Measurements from ENCODE around the gene SOX5.
"Not testable (repeated sequence)": the region's sequence is repeated elsewhere in the genome, so short reads cannot be mapped to it uniquely, and the experiment has no call there.

SOX5 gene

DNA sequence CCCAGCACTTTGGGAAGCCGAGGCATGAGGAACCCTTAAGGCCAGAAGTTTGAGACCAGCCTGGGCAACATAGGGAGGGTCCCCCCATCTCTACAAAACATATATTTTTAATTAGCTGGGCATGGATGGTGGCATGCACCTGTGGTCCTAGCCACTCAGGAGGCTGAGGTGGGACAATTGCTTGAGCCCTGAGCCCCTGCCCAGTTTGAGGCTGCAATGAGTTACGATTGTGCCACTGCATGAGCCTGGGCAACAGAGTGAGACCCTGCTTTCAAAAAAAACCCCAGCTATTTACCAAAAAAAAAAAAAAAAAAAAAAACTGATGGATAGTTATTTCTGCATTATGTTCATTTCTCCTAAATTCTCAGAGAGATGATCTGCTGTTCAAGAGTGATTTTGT, 230.0 kb downstream of the SOX5 start:
- no peak overlapping the region for H3K4me3 Mint-ChIP-seq
- no peak for ATAC-seq
- no peaks in the 10 kb centered on the region for H3K27me3 Mint-ChIP-seq
- H3K9me3 Mint-ChIP-seq = peaks cover 0 to 5% of the 10 kb centered on the region in 2 donors
- DNase-seq = no peak
- H3K4me1 Mint-ChIP-seq = no peaks in the 10 kb centered on the region
- no peak overlapping the region for H3K27ac Mint-ChIP-seq

DNA sequence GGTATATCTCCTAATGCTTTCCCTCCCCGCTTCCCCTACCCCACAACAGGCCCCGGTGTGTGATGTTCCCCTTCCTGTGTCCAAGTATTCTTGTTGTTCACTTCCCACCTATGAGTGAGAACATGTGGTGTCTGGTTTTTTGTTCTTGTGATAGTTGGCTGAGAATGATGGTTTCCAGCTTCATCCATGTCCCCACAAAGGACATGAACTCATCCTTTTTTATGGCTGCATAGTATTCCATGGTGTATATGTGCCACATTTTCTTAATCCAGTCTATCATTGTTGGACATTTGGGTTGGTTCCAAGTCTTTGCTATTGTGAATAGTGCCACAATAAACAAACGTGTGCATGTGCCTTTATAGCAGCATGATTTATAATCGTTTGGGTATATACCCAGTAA, 239.1 kb downstream of the SOX5 start:
- not testable (repeated sequence) for H3K4me3 Mint-ChIP-seq, ATAC-seq, H3K9me3 Mint-ChIP-seq, DNase-seq, H3K4me1 Mint-ChIP-seq, H3K27ac Mint-ChIP-seq, H3K27me3 Mint-ChIP-seq

DNA sequence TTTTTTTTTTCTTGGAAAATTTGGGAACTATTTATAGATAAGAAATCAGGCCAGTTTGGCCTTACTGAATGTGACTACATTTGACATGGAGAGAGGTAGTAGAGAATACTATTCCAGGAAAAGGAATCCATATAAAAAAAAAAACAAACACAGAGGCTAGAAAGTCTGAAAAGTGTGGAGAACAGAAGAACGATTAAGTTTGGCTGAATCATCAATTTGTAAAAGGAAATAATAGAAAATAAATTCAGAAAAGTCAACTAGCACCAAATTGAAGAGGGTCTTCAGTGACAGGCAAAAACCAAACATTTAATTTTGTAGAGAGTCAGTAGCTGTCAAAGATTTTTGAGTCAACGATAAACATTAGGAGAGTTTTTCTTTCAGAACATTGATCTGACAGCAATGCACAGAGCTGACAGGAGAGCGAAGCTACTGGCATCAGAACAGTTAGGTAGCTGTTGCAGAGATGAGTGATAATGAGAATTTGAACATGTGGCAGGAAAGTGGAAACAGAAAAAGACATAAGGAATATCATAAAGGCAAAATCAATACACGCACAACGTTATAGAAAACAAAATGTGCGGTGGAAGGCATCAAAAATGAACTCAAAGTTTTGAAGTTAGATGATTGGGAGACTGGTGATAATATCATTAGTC, 241.2 kb downstream of the SOX5 start:
- no peaks in the 10 kb centered on the region for H3K27me3 Mint-ChIP-seq
- ATAC-seq = no peak
- DNase-seq = no peak

DNA sequence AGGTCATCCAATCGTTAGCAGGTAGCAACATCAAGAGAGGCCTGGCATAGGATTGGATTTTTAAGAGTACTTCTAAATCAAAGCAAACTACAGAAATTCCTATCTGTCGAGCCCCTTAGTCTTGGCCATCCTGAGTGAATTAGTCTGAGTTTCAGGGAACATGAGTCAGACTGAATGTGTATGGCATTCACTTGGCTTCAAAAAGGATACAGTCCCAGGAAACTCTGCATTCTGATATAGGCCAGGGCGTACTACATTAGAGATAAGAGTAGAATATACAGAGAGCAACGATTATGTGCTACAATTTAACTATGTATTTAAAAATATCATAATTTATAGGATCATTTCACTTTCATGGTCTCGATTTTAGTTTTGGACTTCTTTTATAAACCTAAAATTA, 242.2 kb downstream of the SOX5 start:
- H3K4me3 Mint-ChIP-seq = no peak overlapping the region
- no peaks in the 10 kb centered on the region for H3K4me1 Mint-ChIP-seq
- no peak overlapping the region for H3K27ac Mint-ChIP-seq
- ATAC-seq (no peak), DNase-seq (no peak)
- no peaks in the 10 kb centered on the region for H3K27me3 Mint-ChIP-seq
- H3K9me3 Mint-ChIP-seq = no peaks in the 10 kb centered on the region

More for the DNA sequence above, 241.2 kb downstream of the SOX5 start:
- Mint-ChIP-seq H3K4me3 (no peak overlapping the region), H3K9me3 (peaks cover 0 to 5% of the 10 kb centered on the region in 2 donors), H3K4me1 (no peaks in the 10 kb centered on the region), H3K27ac (no peak overlapping the region)

DNA sequence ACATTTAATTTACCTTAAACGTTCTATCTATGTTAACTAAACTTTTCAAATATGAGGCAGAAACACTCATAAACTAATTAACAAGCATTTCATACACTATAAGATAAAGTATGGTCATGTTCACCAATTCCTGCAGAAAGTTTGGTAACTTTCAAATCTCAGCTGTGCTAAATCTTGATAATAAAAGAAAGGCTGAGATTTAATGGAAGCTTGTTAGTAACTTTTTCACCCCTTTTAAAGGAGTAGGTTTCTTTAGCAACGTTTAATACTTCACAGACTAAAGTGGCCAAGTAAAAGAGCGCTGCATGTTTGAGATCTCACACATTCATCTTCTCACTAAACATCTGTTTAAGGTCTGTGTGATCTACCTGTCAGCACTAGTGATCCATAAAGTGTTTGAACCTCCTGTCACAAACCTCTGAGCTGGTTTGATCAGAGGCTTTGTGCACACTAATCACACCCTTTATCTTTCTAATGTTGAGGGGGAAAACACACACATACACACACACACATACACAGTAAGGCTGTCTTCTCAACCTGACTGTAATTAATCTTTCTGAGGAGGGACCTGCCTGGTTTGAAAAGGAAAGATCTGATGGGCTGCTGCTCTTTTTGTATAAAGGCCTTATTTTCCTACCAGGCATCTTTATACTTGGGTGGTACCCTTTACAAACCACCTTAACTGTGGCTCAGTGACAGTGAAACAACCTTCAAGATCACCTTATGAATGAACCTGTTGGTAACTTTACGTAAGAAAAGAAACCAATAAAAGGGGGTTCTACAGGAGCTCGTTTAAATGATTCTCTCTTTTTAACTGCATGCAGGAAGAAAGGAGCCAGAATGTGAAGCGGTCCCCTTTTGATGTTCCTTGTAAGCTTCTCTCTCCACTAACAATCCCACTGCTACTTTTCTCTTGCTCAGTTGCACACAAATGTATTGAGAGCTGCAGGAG, 244.2 kb downstream of the SOX5 start:
- no peak overlapping the region for H3K27ac Mint-ChIP-seq
- ATAC-seq = no peak
- DNase-seq = no peak
- no peaks in the 10 kb centered on the region for H3K9me3 Mint-ChIP-seq
- H3K4me1 Mint-ChIP-seq = no peaks in the 10 kb centered on the region
- H3K27me3 Mint-ChIP-seq = no peaks in the 10 kb centered on the region
- no peak overlapping the region for H3K4me3 Mint-ChIP-seq

DNA sequence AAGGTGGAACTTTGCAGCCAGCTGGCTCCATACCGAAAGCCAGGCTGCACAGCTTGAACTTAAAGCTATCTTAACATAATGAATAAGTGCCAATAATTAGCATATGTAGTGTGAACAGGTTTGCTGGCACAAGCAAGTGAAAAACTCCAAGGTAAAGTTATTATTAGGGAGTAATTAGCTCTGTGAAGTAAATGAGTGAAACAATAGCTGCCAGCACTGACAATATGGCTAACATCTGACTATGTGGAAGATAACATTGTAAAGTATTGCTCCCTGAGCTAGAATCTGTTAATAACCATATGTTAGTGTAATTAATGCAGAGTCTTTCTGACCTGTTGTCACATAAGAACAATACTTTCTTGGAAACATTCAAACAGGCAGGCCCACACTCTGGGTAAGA, 246.4 kb downstream of the SOX5 start:
- Mint-ChIP-seq H3K9me3 (no peaks in the 10 kb centered on the region), H3K4me3 (no peak overlapping the region), H3K27me3 (no peaks in the 10 kb centered on the region), H3K4me1 (no peaks in the 10 kb centered on the region), H3K27ac (no peak overlapping the region)
- no peak for DNase-seq
- no peak for ATAC-seq

DNA sequence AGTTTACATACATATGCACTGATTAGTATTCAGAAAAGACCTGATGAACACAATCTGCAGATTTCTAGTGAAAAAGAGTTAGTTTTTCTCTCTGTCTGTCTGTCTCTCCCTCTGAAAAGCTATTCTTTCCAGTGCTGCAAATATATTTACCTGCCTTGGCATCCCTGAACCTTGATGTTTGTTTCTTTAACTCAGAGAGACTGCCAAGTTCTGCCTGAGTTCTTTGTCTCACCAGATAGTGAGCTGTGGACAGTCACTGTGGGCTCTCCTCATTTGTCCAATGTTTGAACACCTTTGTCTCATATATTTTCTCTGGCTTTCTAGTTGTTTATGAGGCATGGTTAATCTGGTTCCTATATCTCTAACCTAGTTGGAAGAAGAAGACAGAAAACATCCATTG, 250.4 kb downstream of the SOX5 start:
- Mint-ChIP-seq H3K27ac (no peak overlapping the region), H3K27me3 (no peaks in the 10 kb centered on the region), H3K9me3 (no peaks in the 10 kb centered on the region), H3K4me3 (no peak overlapping the region), H3K4me1 (no peaks in the 10 kb centered on the region)
- DNase-seq = no peak
- no peak for ATAC-seq

DNA sequence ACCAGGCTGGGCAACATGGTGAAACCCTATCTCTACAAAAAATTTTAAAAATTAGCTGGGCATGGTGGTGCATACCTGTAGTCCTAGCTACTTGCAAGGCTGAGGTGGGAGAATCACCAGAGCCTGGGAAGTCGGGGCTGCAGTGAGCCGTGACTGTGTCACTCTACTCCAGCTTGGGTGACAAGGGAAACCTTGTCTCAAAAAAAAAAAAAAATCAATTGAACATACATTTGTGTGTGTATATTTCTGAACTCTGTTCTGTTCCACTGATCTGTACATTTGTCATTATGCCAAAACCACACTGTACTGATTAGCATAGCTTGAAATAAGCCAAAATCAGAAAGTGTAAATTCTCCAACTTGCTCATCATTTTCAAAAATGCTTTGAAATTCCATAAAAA, 254.6 kb downstream of the SOX5 start:
- no peak overlapping the region for H3K27ac Mint-ChIP-seq
- no peak overlapping the region for H3K4me3 Mint-ChIP-seq
- ATAC-seq = no peak
- H3K4me1 Mint-ChIP-seq = no peaks in the 10 kb centered on the region
- peaks cover 0 to 7% of the 10 kb centered on the region in 2 donors for H3K9me3 Mint-ChIP-seq
- no peak for DNase-seq
- no peaks in the 10 kb centered on the region for H3K27me3 Mint-ChIP-seq

DNA sequence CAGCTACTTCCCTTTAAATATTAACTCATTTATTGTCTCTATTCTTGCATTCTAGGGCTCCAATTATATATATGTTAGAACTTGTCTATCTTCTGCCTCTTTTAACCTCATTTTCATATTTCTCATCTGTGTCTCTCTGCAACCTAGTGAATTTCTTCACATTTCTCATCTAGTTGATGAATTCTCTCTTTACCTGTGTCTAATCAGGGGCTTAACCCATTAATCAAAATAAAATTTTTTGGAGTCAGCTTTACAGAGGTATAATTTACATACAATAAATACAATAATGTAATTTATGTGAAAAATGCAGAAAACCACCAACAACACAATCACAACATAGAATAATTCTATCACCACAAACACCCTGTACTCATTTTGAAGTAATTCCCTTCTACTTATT, 255.2 kb downstream of the SOX5 start:
- H3K9me3 Mint-ChIP-seq = peaks cover 0 to 7% of the 10 kb centered on the region in 2 donors
- ATAC-seq = no peak
- H3K4me3 Mint-ChIP-seq = no peak overlapping the region
- H3K27ac Mint-ChIP-seq = peak overlapping the region in 1 of 2 donors; percentile 50
- DNase-seq = no peak
- no peaks in the 10 kb centered on the region for H3K27me3 Mint-ChIP-seq
- H3K4me1 Mint-ChIP-seq = no peaks in the 10 kb centered on the region

DNA sequence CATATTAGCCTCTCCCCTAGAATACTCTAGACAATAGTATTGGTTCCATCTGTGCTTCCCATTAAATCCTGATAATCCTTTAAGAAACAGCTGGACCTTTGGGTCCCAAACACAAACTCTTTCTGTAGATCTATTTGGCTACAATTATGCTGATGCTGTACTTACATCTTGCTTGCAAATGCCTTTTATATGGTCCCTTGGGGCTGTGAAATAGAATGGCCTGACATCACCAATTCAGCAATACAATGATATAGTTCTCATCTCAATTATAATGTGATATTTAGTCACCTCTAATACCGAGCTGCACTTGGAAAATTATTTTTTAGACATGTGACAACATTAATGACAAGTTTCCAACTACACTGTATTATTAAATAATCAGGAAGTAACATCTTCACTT, 261.5 kb downstream of the SOX5 start:
- H3K9me3 Mint-ChIP-seq = peaks cover 0 to 7% of the 10 kb centered on the region in 2 donors
- H3K27ac Mint-ChIP-seq = no peak overlapping the region
- no peaks in the 10 kb centered on the region for H3K4me1 Mint-ChIP-seq
- no peaks in the 10 kb centered on the region for H3K27me3 Mint-ChIP-seq
- ATAC-seq (no peak), DNase-seq (no peak)
- H3K4me3 Mint-ChIP-seq = no peak overlapping the region

DNA sequence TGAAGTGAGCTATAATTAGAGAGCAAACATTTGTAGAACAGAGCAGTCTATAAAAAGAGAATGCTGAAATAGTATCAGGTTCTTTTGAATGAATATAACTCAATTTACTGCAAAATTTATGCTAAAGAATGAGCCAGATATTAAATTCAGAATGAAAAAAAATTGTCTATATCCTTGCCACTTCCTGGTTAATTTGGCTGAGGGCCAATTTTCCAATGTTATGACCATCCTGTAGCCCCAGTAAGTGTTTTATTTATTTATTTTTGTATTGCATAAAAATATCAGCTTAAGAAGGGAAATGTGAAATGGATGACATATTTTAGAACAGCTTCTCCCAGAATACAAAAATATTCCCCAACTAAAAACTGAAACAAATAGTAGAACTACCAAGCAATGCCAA, 263.4 kb downstream of the SOX5 start:
- Mint-ChIP-seq H3K4me1 (no peaks in the 10 kb centered on the region), H3K4me3 (no peak overlapping the region), H3K9me3 (peaks cover 0 to 7% of the 10 kb centered on the region in 2 donors), H3K27me3 (no peaks in the 10 kb centered on the region), H3K27ac (no peak overlapping the region)
- no peak for DNase-seq
- ATAC-seq = no peak

DNA sequence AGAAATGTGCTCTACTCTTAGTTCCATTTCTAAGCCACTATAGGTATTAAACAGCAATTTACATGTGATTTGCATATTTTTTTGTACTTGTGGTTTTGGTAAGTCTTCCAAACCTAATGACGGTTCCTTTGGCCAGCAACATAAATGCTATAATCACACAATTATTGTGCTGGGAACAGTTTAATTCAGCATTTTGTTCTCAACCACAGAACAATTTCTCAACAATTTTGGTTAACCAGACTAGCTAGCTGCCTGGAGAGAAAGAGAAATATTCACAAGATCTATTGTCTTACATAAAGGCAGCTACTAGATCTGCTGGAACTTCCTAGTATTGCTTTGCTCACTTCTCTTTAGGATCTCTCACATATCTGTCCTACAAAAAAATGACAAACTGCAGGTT, 265.3 kb downstream of the SOX5 start:
- Mint-ChIP-seq H3K27me3 (no peaks in the 10 kb centered on the region), H3K4me3 (no peak overlapping the region), H3K27ac (no peak overlapping the region), H3K9me3 (no peaks in the 10 kb centered on the region), H3K4me1 (no peaks in the 10 kb centered on the region)
- DNase-seq = no peak
- ATAC-seq = no peak

DNA sequence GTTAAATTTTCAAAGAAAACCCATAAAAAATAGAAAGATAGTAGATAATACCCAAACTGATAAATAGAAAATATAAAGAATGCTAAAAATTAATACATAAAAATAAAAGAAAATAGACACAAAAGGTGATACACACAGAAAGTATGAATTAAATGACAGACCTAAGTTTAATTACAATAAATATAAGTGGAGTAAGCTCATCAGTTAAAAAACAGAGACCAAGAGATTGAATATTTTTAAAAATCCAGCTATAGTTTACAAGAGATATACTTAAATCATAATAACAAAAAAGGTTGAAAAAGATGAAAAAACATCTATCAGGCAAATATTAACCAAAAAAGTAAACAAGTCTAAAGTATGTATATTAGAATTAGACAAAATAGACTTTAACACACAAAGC, 268.2 kb downstream of the SOX5 start:
- ATAC-seq (no peak), DNase-seq (no peak)
- Mint-ChIP-seq H3K27ac (no peak overlapping the region), H3K27me3 (no peaks in the 10 kb centered on the region), H3K9me3 (no peaks in the 10 kb centered on the region), H3K4me1 (no peaks in the 10 kb centered on the region), H3K4me3 (no peak overlapping the region)

DNA sequence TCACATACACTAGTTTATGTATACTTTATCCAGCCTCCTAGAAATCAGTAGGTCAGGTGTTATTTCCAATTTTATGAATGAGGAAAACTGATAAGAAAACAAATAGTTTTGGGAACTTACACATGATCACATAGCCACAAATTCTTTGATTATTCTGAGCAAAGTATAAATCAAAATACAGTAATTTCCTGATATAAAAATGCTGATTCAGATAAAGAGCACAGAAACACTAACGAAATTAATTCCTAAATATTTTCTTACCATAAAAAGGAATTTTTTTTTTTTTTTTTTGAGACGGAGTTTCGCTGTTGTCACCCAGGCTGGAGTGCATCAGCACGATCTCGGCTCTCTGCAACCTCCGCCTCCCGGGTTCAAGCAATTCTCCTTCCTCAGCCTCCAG, 275.4 kb downstream of the SOX5 start:
- no peak overlapping the region for H3K27ac Mint-ChIP-seq
- no peaks in the 10 kb centered on the region for H3K4me1 Mint-ChIP-seq
- H3K27me3 Mint-ChIP-seq = no peaks in the 10 kb centered on the region
- H3K9me3 Mint-ChIP-seq = peaks cover 0 to 4% of the 10 kb centered on the region in 2 donors
- no peak overlapping the region for H3K4me3 Mint-ChIP-seq
- DNase-seq (no peak), ATAC-seq (no peak)

DNA sequence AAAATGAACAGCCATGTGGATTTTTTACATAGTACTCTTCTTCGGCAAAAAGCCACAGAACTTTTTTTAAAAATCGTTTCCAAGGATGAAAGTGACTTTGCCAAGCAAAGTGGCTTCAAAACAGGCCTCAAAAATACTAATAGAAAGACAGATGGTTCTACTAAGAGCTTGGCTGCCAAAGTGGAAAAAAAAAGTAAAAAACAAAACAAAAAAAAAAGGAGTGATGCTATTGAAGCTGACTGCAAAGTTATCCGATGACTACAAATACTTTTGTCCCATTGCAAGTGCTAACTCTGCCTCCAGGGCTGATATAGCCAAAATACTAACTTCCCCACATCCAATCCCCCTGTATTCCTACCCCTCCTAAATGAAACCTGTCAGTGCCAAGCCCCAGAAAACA, 277.6 kb downstream of the SOX5 start:
- no peak overlapping the region for H3K4me3 Mint-ChIP-seq
- DNase-seq (no peak), ATAC-seq (no peak)
- peaks cover 0 to 4% of the 10 kb centered on the region in 2 donors for H3K9me3 Mint-ChIP-seq
- H3K4me1 Mint-ChIP-seq = no peaks in the 10 kb centered on the region
- no peak overlapping the region for H3K27ac Mint-ChIP-seq
- H3K27me3 Mint-ChIP-seq = no peaks in the 10 kb centered on the region

DNA sequence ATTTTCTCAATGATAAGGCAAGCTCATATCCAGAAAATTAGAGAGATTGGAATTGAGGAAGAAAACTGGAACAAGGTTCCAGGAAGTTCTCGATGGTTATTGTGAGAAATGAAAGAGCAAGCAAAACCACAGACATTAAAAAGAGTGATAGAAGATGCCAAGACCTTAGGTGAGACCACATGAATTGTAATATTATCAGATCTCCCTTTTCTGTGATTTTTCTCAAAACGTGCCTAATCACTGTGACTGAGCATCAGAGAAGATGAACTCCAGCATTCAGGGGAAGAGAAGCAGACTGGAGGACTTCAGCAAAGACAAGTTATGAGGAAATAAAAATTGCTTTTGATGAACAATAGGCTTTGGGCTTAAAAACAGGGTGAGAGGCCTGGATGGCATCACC, 278.8 kb downstream of the SOX5 start:
- peaks cover 0 to 2% of the 10 kb centered on the region in 2 donors for H3K9me3 Mint-ChIP-seq
- no peaks in the 10 kb centered on the region for H3K27me3 Mint-ChIP-seq
- H3K4me1 Mint-ChIP-seq = no peaks in the 10 kb centered on the region
- DNase-seq (no peak), ATAC-seq (no peak)
- H3K4me3 Mint-ChIP-seq = no peak overlapping the region
- no peak overlapping the region for H3K27ac Mint-ChIP-seq

All from stimulated activated naive CD8-positive, alpha-beta T cell treated with anti-CD3 and anti-CD28 coated beads, Interleukin-15, amount 100 ng/mL, for 72 hours (primary cell).